ENCODE results near the gene ADAMTS2.

The ADAMTS2 gene

GRCh38 chr5:179378116-179378440 is 32.8 kb upstream of the ADAMTS2 start:
- Histone ChIP-seq H3K9ac (ENCODE audit: low read length) (no peak overlapping the region), H3K27ac (ENCODE audit: low read depth, low read length, poor library complexity, severe bottlenecking) (no peak overlapping the region), H3K9me3 (ENCODE audit: low read length) (no peaks in the 10 kb centered on the region), H3K27me3 (ENCODE audit: insufficient read depth, low read length) (peaks cover 1% of the 10 kb centered on the region; the same call in 1 of the 2 replicates), H3K79me2 (ENCODE audit: insufficient read depth, low read length) (no peaks in the 10 kb centered on the region), H3K9me2 (ENCODE audit: low read depth, low read length) (no peaks in the 10 kb centered on the region), H4K20me1 (ENCODE audit: insufficient read depth, low read length) (no peaks in the 10 kb centered on the region), H3K4me3 (ENCODE audit: low read depth, low read length, poor library complexity, severe bottlenecking) (no peak overlapping the region), H2AFZ (ENCODE audit: low read length) (no peak overlapping the region), H3K4me1 (ENCODE audit: insufficient read depth, low read length, severe bottlenecking) (no peaks in the 10 kb centered on the region), H3K4me2 (ENCODE audit: low read length) (no peak overlapping the region), H3K36me3 (ENCODE audit: insufficient read depth, low read length) (no peaks in the 10 kb centered on the region), H3F3A (ENCODE audit: insufficient read depth, low read length) (no peaks in the 10 kb centered on the region)
- TF ChIP-seq EZH2 (IDR thresholded peaks at IDR 0.05; ENCODE audit: borderline replicate concordance, low read length) (no peak), CTCF (IDR thresholded peaks at IDR 0.05; ENCODE audit: low read length) (no peak)

GRCh38 chr5:179377421-179378115 is 32.3 kb upstream of the ADAMTS2 start:
- H3K27me3 ChIP-seq (ENCODE audit: insufficient read depth, low read length): peaks cover 5% of the 10 kb centered on the region; the same call in 1 of the 2 replicates
- no peak overlapping the region for H3K9ac ChIP-seq (ENCODE audit: low read length)

GRCh38 chr5:179376701-179377420 is 31.6 kb upstream of the ADAMTS2 start:
- Histone ChIP-seq H3K9me2 (ENCODE audit: low read depth, low read length) (no peaks in the 10 kb centered on the region), H3F3A (ENCODE audit: insufficient read depth, low read length) (no peaks in the 10 kb centered on the region), H3K9ac (ENCODE audit: low read length) (no peak overlapping the region), H3K27me3 (ENCODE audit: insufficient read depth, low read length) (peaks cover 5% of the 10 kb centered on the region; the same call in 1 of the 2 replicates), H3K36me3 (ENCODE audit: insufficient read depth, low read length) (no peaks in the 10 kb centered on the region), H3K4me3 (ENCODE audit: low read depth, low read length, poor library complexity, severe bottlenecking) (no peak overlapping the region), H3K4me1 (ENCODE audit: insufficient read depth, low read length, severe bottlenecking) (no peaks in the 10 kb centered on the region), H3K79me2 (ENCODE audit: insufficient read depth, low read length) (no peaks in the 10 kb centered on the region), H3K4me2 (ENCODE audit: low read length) (no peak overlapping the region), H4K20me1 (ENCODE audit: insufficient read depth, low read length) (no peaks in the 10 kb centered on the region), H2AFZ (ENCODE audit: low read length) (no peak overlapping the region), H3K27ac (ENCODE audit: low read depth, low read length, poor library complexity, severe bottlenecking) (no peak overlapping the region), H3K9me3 (ENCODE audit: low read length) (no peaks in the 10 kb centered on the region)
- TF ChIP-seq EZH2 (IDR thresholded peaks at IDR 0.05; ENCODE audit: borderline replicate concordance, low read length): no peak
- no peak for TF ChIP-seq CTCF (IDR thresholded peaks at IDR 0.05; ENCODE audit: low read length)

More at GRCh38 chr5:179377421-179378115, 32.3 kb upstream of the ADAMTS2 start:
- Histone ChIP-seq H3K79me2 (ENCODE audit: insufficient read depth, low read length) (no peaks in the 10 kb centered on the region), H3K4me2 (ENCODE audit: low read length) (no peak overlapping the region), H3K27ac (ENCODE audit: low read depth, low read length, poor library complexity, severe bottlenecking) (no peak overlapping the region), H4K20me1 (ENCODE audit: insufficient read depth, low read length) (no peaks in the 10 kb centered on the region), H2AFZ (ENCODE audit: low read length) (no peak overlapping the region), H3K9me3 (ENCODE audit: low read length) (no peaks in the 10 kb centered on the region), H3K4me1 (ENCODE audit: insufficient read depth, low read length, severe bottlenecking) (no peaks in the 10 kb centered on the region), H3K4me3 (ENCODE audit: low read depth, low read length, poor library complexity, severe bottlenecking) (no peak overlapping the region), H3F3A (ENCODE audit: insufficient read depth, low read length) (no peaks in the 10 kb centered on the region), H3K9me2 (ENCODE audit: low read depth, low read length) (no peaks in the 10 kb centered on the region), H3K36me3 (ENCODE audit: insufficient read depth, low read length) (no peaks in the 10 kb centered on the region)
- TF ChIP-seq CTCF (IDR thresholded peaks at IDR 0.05; ENCODE audit: low read length) (no peak), EZH2 (IDR thresholded peaks at IDR 0.05; ENCODE audit: borderline replicate concordance, low read length) (no peak)

Data from OCI-LY1 (cell line).